HG03280 (cell line): Measurements from ENCODE around the gene QSER1.
"Not testable (repeated sequence)": the region's sequence is repeated elsewhere in the genome, so short reads cannot be mapped to it uniquely, and the experiment has no call there.

ENCODE experiments used
- ATAC-seq: cut with Tn5 transposase; IDR thresholded peaks from one replicate; pipeline ENCODE4 v1.9.1; 2021; ENCODE audit warnings: mild to moderate bottlenecking, moderate library complexity; ENCODE audit not compliant: unreplicated experiment

Gene QSER1

DNA sequence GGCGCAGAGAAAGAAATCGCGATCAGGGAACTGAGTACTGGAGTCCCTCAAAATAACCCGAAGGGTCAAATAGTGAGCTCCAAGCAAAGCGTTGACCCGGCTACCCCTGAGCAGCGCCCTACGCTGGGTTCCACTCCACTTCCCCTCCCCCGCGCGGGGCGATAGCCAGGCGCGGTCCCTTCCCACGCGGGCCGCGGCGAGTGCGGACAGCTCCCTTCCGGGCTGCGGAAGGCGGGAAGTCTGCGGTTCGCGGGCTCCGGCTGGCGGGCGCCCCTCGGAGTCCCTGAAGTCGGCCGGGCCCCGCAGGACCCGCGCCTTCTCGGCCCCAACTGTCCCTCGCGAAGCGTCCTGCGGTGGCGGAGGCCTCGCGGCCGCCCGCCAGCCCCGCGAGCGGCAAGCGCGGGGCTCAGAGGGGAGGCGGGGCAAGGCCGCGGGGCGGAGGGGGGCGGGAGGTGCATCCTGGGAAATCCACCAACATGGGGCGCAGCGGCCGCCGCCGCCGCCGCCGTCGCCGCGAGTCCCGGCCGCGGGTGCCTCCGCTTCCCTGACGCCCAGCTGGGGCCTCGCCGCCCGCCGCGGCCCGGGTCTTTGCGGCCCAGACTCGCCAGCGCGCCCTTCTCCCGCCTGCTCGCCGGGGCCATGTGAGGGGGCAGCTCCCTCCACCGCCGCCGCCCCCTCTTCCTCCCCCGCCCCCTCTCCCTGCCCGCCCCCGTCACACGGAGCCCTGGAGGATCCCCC lies at the start of gene QSER1:
Gene QSER1 (plus strand): TSS at position 457 of the 738 bp plus-strand sequence. CDS start 315 bp downstream, outside the sequence.
- peak; percentile 74 for ATAC-seq

DNA sequence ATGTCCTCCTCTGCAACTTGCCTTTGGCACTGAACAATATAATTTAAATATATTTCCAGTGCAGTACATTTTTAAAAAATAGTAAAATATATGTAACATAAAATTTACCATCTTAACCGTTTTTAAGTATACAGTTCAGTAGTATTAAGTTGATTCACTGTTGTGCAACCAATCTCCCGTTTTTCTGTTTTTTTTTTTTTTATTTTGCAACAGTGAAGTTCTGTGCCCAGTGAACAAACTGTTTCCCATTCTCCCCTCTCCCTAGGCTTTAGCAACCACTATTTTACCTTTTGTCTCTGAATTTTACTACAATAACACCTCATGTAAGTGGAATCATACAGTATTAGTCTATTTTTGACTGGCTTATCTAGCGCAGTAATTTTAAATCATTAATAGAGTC lies 49.1 kb upstream of the QSER1 start:
- ATAC-seq = no peak

DNA sequence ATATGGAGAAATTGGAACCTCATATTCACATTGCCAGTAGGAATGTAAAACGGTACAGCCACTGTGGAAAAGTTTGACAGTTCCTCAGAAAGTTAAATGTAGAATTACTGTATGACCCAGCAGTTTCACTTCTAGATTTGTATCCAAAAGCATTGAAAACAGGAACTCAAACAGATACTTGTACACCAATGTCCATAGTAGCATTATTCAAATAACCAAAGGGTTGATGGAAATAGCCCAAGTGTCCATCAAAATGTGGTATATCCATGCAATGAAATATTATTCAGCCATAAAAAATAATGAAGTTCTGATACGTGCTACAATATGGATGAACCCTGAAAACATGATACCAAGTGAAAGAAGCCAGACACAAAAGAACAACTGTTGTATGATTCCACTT lies 45.1 kb upstream of the QSER1 start:
- no peak for ATAC-seq

DNA sequence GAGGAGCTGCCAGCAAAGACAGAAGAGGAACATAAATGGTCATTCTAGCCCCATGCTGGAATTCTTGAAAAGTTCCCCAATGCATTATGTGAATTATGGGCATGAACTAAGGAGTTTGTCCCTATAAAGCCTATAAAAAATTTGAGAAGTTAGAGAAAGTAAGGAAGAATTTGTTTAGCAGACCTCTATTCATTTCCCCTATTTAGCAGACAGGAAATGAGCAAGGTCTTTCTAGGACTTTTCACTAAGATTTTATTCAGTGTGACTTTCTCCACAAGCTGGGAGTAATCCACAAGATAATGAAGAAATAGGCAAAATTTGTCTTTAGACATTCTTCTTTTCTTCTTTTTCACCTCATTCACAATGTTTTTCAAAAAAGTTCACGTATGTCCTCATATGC lies 42.9 kb upstream of the QSER1 start:
- ATAC-seq = no peak

DNA sequence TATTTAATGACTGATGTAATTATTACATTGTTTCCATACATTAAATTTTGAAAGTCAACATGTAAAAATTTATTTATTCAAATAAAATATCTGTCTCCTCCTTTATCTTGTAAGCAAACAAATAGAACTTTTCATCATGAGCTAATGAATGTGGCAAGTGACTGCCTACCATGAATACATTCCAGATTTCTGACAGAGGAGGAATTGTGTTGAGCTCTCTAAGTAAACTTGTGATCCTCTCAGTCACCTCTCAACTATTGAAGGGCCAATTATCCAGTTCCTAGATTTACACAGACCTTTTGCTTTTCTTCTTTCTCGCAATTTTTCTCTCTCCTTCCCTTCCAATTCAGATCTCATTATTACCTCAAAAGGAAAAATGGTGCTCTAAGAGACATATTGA lies 41.4 kb upstream of the QSER1 start:
- no peak for ATAC-seq

DNA sequence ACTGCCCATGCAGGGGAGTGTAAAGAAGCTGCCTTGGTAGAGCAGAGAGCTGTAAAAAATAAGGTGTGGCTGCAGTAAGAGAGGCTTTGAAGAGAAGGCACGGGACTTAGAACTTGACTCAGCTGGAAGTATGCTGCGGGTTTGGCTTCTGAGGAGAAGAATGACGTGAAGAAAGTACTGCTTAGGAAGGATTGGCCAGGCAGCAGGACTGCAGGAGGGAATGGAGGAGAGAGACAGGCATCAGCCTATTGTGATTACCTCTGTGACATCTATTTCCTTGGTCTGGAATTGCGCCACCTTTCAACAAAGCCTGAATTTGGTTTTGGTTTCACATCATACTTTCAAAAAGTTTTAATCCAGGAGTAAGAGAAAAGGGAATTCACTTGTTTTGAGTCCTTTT lies 40.4 kb upstream of the QSER1 start:
- ATAC-seq = no peak

DNA sequence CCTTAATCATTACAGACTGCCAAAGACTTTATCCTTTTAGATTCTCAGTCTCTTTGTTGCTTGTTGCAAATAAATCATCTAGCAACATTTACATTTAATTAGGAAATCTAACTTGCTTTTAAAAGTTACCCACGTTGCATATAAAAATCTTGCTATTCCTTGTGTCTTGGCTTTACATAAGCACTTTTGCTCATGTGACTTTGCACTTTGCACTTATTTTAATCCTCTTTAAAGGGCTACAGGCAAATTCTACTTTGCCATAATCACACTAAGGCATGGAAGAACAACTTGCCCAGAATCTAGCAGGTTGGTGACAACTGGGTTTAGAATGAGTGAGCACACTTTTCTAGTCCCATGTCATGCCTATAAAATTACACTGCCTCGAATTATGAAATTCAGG lies 37.0 kb upstream of the QSER1 start:
- ATAC-seq = no peak

DNA sequence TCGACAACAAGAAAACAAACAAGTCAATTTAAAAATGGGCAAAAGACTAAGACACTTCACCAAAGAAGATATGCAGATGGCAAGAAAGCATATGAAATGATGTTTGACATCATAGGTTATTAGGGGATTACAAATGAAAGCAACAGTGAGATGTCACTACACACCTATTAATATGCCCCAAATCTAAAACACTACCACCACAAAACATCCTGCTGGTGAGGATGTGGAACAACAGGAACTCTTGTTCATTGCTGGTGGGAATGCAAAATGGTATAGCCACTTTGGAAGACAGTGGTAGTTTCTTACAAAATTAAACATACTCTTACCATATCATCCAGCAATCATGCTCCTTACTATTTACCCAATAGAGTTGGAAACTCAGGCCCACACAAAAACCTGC lies 33.9 kb upstream of the QSER1 start:
- ATAC-seq = no peak

DNA sequence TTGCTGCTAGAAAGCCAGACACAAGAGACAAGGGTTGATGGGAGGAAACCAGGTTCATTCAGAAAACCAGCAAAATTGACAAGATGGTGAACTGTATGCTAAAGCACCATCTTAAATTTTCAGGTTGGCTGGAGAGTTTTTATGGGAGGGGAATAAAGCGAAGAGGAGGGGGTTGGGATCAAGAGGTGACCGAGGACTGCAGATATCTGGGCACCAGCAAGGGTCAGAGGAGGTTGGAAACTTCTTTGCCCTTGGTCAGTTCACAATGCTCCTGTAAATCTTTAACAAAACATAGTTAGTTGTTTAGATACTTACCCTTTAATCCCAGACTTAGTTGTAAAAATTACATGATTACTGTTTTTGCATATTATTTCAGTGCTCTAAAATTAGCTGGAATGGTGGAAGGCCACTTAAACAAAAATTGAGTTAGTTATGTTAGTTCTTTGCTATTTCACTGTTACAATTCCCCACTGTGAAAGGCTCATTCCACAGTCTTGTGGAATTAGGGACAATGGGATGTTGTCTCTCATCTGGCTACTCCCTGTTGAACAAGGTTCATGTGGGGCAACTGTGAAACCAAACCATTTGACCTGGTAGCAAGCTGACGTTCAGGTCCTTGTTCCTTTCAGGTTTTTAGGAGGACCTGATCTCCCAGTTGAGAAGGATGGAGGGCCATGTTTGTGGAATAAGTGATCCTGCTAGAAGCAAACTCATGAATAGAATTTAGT lies 30.6 kb upstream of the QSER1 start:
- ATAC-seq = no peak

DNA sequence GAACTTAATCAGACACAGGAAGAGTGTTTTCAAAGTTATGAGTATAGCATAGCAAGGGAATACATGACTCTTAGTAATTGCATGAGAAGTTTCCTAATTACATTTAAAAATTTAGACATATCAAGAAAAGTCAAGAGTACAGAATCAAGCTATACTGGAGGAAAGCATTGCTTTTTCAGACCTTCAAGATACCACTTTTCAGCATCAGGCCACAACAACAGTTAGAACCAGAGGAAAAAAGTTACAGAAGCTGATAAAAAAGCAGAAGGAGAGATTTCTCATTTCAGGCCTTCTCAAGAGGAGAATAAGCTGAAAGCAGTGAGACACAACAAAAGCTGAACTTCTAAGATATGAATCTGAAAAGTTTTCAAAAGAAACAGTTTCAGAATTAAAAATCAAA lies 28.1 kb upstream of the QSER1 start:
- ATAC-seq = no peak

DNA sequence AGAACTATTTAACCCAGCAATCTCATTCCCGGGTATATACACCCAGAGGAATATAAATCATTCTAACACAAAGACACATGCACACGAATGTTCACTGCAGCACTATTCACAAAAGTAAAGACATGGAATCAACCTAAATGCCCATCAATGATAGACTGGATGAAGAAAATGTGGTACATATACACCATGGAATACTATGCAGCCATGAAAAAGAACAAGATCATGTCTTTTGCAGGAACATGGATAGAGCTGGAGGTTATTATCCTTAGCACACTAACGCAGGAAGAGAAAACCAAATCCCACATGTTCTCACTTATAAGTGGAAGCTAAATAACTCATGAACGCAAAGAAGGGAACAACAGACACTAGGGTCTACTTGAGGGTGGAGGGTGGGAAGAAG lies 23.9 kb upstream of the QSER1 start:
- not testable (repeated sequence) for ATAC-seq

DNA sequence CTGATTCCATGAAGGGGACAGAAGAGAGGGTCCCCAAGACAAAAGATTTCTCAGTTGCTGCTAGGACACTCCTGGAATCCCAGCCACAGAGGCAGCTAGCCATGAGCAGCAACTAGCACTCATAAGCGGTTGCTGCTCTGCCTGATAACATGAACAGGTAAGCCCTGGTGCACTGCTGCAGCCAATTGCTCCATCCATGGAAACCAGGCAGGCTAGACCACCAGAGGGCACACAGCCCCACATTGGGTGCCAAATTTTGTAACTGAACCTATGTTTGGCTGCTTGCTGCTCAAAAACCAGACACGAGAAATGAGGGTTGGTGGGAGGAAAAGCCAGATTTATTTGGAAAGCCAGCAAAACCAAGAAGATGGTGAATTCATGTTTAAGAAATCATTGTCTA lies 21.9 kb upstream of the QSER1 start:
- ATAC-seq = no peak

DNA sequence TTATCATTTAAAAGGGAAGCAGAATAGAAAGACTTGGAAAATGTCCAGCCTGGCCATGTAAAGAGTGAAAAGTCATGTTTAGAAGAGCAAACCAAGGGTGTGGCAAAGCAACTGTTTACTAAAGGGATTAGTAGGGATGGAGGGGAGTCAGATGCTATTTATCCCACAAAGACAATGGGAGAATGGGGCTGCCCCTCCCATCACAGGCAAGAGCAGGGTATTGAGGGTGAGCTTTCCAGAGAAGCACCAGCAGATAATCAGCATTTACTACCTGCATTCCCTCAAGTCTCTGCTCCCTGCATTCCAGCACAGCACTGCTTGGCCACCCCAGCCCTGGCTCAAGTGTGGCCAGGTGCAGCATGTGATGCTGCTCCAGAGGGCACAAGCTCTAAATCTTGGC lies 18.5 kb upstream of the QSER1 start:
- no peak for ATAC-seq

DNA sequence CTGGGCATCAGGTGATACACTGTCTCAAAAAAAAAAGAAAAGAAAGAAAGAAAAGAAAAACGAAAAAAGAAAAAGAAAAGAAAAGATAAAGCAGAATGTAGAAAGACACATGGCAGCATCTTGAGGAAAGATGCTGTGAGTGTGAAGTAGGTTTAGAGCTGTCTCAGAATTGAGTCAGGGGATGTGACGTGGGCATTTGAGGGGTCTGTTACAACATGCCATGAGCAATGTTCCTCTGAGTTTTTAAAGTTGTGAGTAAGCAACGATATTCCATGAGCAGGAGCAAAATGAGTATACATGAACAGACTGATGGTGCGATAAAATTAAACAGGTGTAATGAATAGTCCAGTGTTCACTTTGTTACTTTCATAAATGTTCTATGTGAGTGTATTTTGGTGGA lies 11.3 kb upstream of the QSER1 start:
- ATAC-seq = no peak

DNA sequence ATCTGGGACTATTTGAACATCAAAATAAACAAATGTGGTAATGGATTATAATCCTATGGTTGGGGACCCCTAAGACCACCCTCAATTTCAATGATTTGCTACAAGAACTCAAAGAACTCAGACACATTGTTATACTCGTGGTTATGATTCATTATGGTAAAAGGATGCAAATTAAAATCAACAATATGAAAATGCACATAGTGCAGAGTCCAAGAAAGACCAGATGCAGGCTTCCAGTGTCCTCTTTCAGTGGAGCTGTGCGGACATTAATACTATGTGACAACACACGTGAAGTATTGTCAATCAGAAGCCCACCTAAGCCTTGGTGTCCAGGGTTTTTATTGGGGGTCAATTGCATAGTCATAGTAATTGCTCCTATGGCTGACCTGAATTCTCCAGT lies 9.2 kb upstream of the QSER1 start:
- no peak for ATAC-seq

DNA sequence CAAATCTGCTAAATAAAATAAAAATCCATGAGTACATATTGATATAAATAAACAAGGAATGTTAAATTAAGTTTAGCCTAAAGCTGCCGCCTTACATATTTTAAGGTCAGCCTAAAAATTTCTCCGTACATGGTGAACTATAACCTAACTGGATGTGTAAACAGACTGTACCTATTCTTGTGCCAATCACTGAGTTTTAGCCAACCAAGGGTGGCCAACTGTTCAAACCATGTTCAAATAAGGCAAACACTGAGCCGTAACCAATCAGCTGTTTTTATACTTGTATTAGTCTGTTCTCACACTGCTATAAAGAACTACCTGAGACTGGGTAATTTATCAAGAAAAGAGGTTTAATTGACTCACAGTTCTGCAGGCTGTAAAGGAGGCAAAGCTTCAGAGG lies 8.6 kb upstream of the QSER1 start:
- ATAC-seq = no peak

DNA sequence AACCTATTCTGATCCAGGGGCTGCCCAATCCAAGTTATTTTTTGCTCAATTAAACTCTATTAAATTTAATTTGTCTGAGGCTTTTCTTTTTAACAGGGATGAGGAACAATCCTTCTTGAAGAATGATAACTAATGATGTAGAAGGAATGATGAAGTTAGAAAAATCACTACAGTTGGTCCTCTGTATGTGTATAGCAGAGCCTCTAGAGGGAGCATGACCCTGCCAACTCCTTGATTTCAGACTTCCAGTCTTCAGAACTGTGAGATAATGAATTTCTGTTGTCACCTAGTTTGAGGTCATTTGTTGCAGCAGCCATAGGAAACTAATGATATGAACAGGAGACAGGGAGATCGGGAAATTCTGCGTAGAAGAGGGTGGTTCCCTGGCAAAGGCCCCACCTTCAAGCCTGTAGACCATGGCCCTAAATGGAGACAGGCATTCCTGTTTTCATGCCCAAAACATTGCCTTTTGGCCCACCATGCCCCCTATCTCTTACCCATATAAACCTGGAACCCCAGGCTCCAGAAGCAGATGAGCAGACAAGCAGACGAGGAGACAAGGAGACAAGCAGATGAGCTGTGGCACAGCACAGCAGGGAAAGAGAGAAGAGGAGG lies 7.7 kb upstream of the QSER1 start:
- no peak for ATAC-seq

DNA sequence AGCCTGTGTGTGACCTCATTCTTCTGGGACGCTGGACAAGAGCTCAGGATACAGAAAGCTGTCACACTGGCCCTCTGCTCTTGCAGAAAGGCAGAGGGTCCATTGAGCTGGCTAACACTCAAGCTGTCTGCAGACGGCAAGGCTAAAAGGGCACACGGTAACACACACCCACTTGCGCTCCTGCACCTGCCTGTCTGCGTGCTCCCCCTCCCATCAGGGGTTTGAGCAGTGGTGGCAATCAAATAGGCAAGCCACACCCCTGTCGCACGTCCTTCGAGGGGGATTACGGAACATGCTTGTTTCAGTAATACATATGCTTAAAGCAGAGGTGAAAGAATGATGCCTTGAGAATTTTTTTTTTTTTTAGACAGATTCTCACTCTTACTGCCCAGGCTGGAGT lies 7.1 kb upstream of the QSER1 start:
- no peak for ATAC-seq

DNA sequence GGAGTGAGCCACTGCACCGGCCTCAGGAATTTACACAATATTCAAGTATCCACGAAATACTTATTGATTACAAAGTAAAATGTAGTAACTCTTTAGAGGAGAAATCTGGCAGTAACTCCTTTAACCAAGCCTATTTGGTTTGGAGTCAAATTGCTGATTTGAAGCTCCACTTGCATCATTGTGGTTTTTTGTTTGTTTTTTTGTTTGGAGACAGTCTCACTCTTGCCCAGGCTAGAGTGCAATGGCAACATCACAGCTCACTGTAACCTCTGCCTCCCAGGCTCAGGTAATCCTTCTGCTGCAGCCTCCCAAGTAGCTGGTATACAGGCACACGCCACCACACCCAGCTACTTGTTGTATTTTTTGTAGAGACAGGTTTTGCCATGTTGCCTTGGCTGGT lies 6.4 kb upstream of the QSER1 start:
- ATAC-seq = no peak

DNA sequence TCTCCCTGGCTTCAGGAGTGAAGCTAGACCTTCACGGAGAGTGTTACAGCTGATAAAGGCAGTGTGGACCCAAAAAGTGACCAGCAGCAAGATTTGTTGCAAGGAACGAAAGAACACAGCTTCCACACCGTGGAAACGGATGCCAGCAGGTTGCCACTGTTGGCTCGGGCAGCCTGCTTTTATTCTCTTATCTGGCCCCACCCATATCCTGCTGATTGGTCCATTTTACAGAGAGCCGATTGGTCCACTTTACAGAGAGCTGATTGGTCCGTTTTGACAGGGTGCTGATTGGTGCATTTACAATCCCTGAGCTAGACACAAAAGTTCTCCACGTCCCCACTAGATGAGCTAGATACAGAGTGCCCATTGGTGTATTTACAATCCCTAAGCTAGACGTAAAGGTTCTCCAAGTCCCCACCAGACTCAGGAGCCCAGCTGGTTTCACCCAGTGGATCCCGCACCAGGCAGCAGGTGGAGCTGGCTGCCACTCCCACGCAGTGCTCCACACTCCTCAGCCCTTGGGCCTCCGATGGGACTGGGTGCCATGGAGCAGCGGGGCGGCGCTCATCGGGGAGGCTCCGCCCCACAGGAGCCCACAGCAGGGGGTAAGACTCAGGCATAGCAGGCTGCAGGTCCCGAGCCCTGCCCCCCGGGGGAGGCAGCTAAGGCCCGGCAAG lies 4.8 kb upstream of the QSER1 start:
- ATAC-seq = not testable (repeated sequence)

DNA sequence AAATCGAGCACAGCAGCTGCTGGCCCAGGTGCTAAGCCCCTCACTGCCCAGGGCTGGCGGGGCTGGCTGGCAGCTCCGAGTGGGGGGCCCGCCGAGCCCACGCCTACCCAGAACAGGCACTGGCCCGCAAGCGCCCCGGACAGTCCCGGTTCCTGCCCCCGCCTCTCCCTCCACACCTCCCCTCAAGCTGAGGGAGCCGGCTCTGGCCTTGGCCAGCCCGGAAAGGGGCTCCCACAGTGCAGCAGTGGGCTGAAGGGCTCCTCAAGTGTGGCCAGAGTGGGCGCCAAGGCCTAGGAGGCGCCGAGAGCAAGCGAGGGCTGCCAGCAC lies 4.3 kb upstream of the QSER1 start:
- not testable (repeated sequence) for ATAC-seq

DNA sequence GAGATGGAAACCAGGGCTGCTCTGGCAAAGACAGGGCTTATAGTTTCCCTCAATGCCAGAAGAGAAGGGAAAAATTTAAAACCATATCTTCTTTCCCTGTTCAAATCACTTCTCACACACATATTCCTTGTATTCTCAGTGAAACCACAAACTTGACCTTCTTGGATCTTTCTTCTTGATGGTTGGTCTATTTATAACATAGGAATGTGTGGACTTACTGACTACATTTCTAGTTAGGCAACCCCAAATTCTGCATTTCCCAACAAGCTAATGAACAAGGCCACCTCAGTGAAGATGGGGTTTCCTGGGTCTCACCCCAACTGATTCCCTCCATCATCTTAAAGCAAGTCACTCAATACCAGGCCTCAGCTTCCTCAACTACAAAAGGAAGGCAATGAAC lies 3.8 kb upstream of the QSER1 start:
- no peak for ATAC-seq
